H1 (cell line): Measurements from ENCODE around the gene CD300LF. TPM values are rescaled to one million over a fixed set of nuclear protein-coding genes. Genes with fewer than 3 reads are reported as not detected.

ENCODE experiments used
- CHD2 ChIP-seq: IDR thresholded peaks from 2 replicates; pipeline ENCODE4 v1.6.1; 2012; ENCODE audit warnings: low read length, improper control_type of control experiment
- FOSL1 ChIP-seq: IDR thresholded peaks from 2 replicates; pipeline ENCODE4 v1.6.1; 2011; ENCODE audit warnings: mild to moderate bottlenecking, low read depth, low read length, moderate library complexity; ENCODE audit not compliant: insufficient read depth
- HDAC2 ChIP-seq, 2 experiments: fragments of 300-600 bp in 1 of 2; sonication (generic) in 1 of 2; IDR thresholded peaks; 2 replicates each; pipeline ENCODE4 v1.6.1; 2011 to 2012; ENCODE audit warnings: low read depth in 2 of 2, low read length in 2 of 2, mild to moderate bottlenecking in 2 of 2, moderate library complexity in 2 of 2, borderline replicate concordance in 1 of 2, inconsistent platforms in 1 of 2
- RBBP5 ChIP-seq: IDR thresholded peaks from 2 replicates; pipeline ENCODE4 v1.7.1; 2012; ENCODE audit warnings: low read depth, mild to moderate bottlenecking, inconsistent platforms, low read length, moderate library complexity, borderline replicate concordance
- RFX5 ChIP-seq: IDR thresholded peaks from 2 replicates; pipeline ENCODE4 v1.6.1; 2011; ENCODE audit warnings: low read depth, low read length, improper control_type of control experiment, borderline replicate concordance
- SP4 ChIP-seq: IDR thresholded peaks from 2 replicates; pipeline ENCODE4 v1.6.1; 2012; ENCODE audit warnings: low read length, inconsistent platforms
- TAF1 ChIP-seq: IDR thresholded peaks from 2 replicates; pipeline ENCODE4 v1.6.1; 2011; ENCODE audit warnings: mild to moderate bottlenecking, low read depth, low read length
- TCF12 ChIP-seq: IDR thresholded peaks from 2 replicates; pipeline ENCODE4 v1.6.1; 2011; ENCODE audit warnings: low read depth, mild to moderate bottlenecking, low read length
- polyA plus RNA-seq, 7 experiments: library from polyadenylated mRNA; depleted of rRNA in 3 of 7; stranded (reverse) in 5 of 7; unstranded in 2 of 7; fragments of >200 nt in 5 of 7; fragments of 200-250 nt in 2 of 7; gene quantifications; 1 replicate in 5 of 7; 2 replicates in 1 of 7; 4 replicates in 1 of 7; pipeline versions ENCODE4 v1.2.1 to v1.2.3, GENCODE V29; 2011 to 2013; ENCODE audit warnings: missing spikeins in 2 of 7, mixed read lengths in 2 of 7
- total RNA-seq: library from RNA; stranded (reverse); fragmentation: NEBNext Ultra II Directional; extraction: Animal tissue kit (Norgen Biotek cat#: 25700); gene quantifications from 2 replicates; pipeline ENCODE4 v1.2.1, GENCODE V29; 2021

Gene CD300LF
- total and polyA plus RNA-seq, 2 of the 8 experiments (the other 6 are each of a cell fraction or from before 2014, with no cell fraction given), result not detected

DNA sequence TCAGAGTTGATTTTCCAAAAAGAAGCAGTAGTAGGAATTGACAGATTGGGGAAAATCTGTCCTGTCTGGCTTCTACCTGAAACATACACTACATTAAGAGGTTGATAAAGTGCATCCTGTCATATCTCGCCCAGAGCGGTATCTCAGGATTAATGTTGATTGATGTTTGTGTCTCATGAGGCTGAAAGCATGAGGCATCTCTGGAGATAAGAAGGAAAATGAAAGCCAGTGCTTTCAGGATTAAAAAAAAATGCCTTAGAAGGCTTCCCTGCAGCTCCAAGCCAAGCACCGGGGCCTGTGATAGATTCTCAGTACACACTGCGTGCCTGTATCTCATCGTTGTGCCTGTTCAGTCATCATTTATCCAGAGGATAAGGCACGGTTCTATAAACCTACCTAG is 62.8 kb downstream of the CD300LF start (continued):
- TF ChIP-seq HDAC2 (IDR thresholded peaks at IDR 0.05; ENCODE audit: borderline replicate concordance in 1 of 2, low read depth in 2 of 2, low read length in 2 of 2) (no peak), TCF12 (no peak), RFX5 (no peak), SP4 (no peak), FOSL1 (no peak), RBBP5 (no peak), CHD2 (no peak), TAF1 (no peak)
- TF ChIP-seq, all 59 proteins: peak for 0
